ENCODE data around the gene STXBP1.

GRCh38 chr9:127654619-127655018, 42.5 kb downstream of the STXBP1 start:
- TF ChIP-seq POLR2A (IDR thresholded peaks at IDR 0.05), result no peak
- no peak for TF ChIP-seq CTCF (IDR thresholded peaks at IDR 0.05)
- no peak for TF ChIP-seq POLR2AphosphoS5 (IDR thresholded peaks at IDR 0.05)
- TF ChIP-seq EP300 (IDR thresholded peaks at IDR 0.05), result no peak
